Breast epithelium (tissue), 4 donors: ENCODE data around the gene PSMD5. TPM values are rescaled to one million over a fixed set of nuclear protein-coding genes. Genes with fewer than 3 reads are reported as not detected.

ENCODE experiments used
- DNase-seq, 2 donors: peaks; one replicate each; pipeline ENCODE4 v3.0.0-alpha.2; 2019; ENCODE audit warnings: low spot score in 2 of 2
- H3K27ac ChIP-seq, 2 donors: fragments of 200-600 bp; sonication (generic) in 1 of 2; one replicate each; pipeline ENCODE4 v1.5.1; 2016 to 2019; ENCODE audit warnings: mild to moderate bottlenecking in 1 of 2
- H3K27me3 ChIP-seq, 2 donors: fragments of 200-600 bp; sonication (generic) in 1 of 2; one replicate each; pipeline versions ENCODE4 v1.5.1 to v1.6.0; 2017 to 2019; ENCODE audit warnings: control low read depth in 1 of 2, mild to moderate bottlenecking in 1 of 2
- H3K36me3 ChIP-seq: fragments of 200-600 bp; one replicate; pipeline ENCODE4 v1.5.1; 2019
- H3K4me1 ChIP-seq, 2 donors: fragments of 200-600 bp; sonication (generic); one replicate each; pipeline ENCODE4 v1.5.1; 2016 to 2019; ENCODE audit warnings: control low read depth in 1 of 2
- H3K4me3 ChIP-seq, 3 donors: fragments of 200-600 bp; sonication (generic); 1 replicate in 2 of 3; 2 replicates in 1 of 3; pipeline ENCODE4 v1.5.1; 2016 to 2019; ENCODE audit warnings: mild to moderate bottlenecking in 3 of 3, moderate library complexity in 2 of 3
- H3K9me3 ChIP-seq, 2 donors: fragments of 200-600 bp; sonication (generic) in 1 of 2; one replicate each; pipeline ENCODE4 v1.5.1; 2016 to 2019; ENCODE audit warnings: control low read depth in 1 of 2
- CTCF ChIP-seq, 3 donors: fragments of 450-650 bp; IDR thresholded peaks; one replicate each; pipeline ENCODE4 v1.5.1; 2016 to 2017; ENCODE audit warnings: antibody characterized with exemption in 3 of 3, mild to moderate bottlenecking in 3 of 3, moderate library complexity in 3 of 3
- POLR2A ChIP-seq: fragments of 450-650 bp; IDR thresholded peaks from one replicate; pipeline ENCODE4 v1.6.1; 2016; ENCODE audit warnings: antibody characterized with exemption, mild to moderate bottlenecking, moderate library complexity
- POLR2AphosphoS5 ChIP-seq, 3 donors: sonication (generic); formaldehyde crosslinking; IDR thresholded peaks; one replicate each; pipeline ENCODE4 v1.6.1; 2017; ENCODE audit warnings: antibody characterized with exemption in 3 of 3
- intact Hi-C: fragments of 100-400 bp; cut with DNase I; formaldehyde crosslinking; loops from one replicate; pipeline ENCODE4 v1.15.1; 2023; ENCODE audit warnings: low total_unique reads
- total RNA-seq, 3 donors: library from RNA; depleted of rRNA; stranded (reverse); fragments of >200 nt; gene quantifications; one replicate each; pipeline ENCODE4 v1.1.0, GENCODE V29; 2016

PSMD5 gene
- total RNA-seq, 3 donors from 2014 or later: 48.3 to 54.1 (median 50.3) TPM

- H3K27ac ChIP-seq: no peak overlapping the region
Measured at GRCh38 chr9:120830865-120831264, 11.9 kb downstream of the PSMD5 start.

GRCh38 chr9:120830151-120830550 lies 12.6 kb downstream of the PSMD5 start:
- H3K9me3 ChIP-seq: no peaks in the 10 kb centered on the region
- no peak overlapping the region for H3K4me3 ChIP-seq
- intact Hi-C loops: no loop called here

More at GRCh38 chr9:120830865-120831264, 11.9 kb downstream of the PSMD5 start:
- Histone ChIP-seq H3K36me3 (peaks cover 11% of the 10 kb centered on the region), H3K27me3 (no peaks in the 10 kb centered on the region), H3K4me3 (no peak overlapping the region), H3K9me3 (no peaks in the 10 kb centered on the region), H3K4me1 (no peaks in the 10 kb centered on the region)
- intact Hi-C loops: no loop called here
- no peak for DNase-seq
- no peak for TF ChIP-seq CTCF (IDR thresholded peaks at IDR 0.05)
- no peak for TF ChIP-seq POLR2AphosphoS5 (IDR thresholded peaks at IDR 0.05)
- no peak for TF ChIP-seq POLR2A

GRCh38 chr9:120829650-120830049 lies 13.1 kb downstream of the PSMD5 start:
- intact Hi-C loops: no loop called here
- peaks cover 11% of the 10 kb centered on the region for H3K36me3 ChIP-seq
- no peaks in the 10 kb centered on the region for H3K27me3 ChIP-seq

More at GRCh38 chr9:120830151-120830550, 12.6 kb downstream of the PSMD5 start:
- peaks cover 11% of the 10 kb centered on the region for H3K36me3 ChIP-seq
- no peak for DNase-seq
- no peaks in the 10 kb centered on the region for H3K4me1 ChIP-seq
- H3K27ac ChIP-seq: no peak overlapping the region
- TF ChIP-seq POLR2A (no peak), POLR2AphosphoS5 (IDR thresholded peaks at IDR 0.05) (no peak), CTCF (IDR thresholded peaks at IDR 0.05) (no peak)
- no peaks in the 10 kb centered on the region for H3K27me3 ChIP-seq

GRCh38 chr9:120820095-120820494 lies 22.6 kb downstream of the PSMD5 start:
- Histone ChIP-seq H3K36me3 (peaks cover 7% of the 10 kb centered on the region), H3K9me3 (no peaks in the 10 kb centered on the region), H3K27ac (no peak overlapping the region), H3K4me1 (no peaks in the 10 kb centered on the region), H3K4me3 (no peak overlapping the region), H3K27me3 (no peaks in the 10 kb centered on the region)
- TF ChIP-seq POLR2A: no peak
- TF ChIP-seq POLR2AphosphoS5 (IDR thresholded peaks at IDR 0.05): no peak
- DNase-seq: no peak
- intact Hi-C loops: no loop called here

More at GRCh38 chr9:120829650-120830049, 13.1 kb downstream of the PSMD5 start:
- Histone ChIP-seq H3K27ac (no peak overlapping the region), H3K4me3 (no peak overlapping the region), H3K4me1 (no peaks in the 10 kb centered on the region), H3K9me3 (no peaks in the 10 kb centered on the region)
- TF ChIP-seq POLR2AphosphoS5 (IDR thresholded peaks at IDR 0.05): no peak
- no peak for TF ChIP-seq POLR2A
- no peak for TF ChIP-seq CTCF (IDR thresholded peaks at IDR 0.05)
- no peak for DNase-seq

- DNase-seq: no peak
- peaks cover 7% of the 10 kb centered on the region for H3K36me3 ChIP-seq
- H3K4me1 ChIP-seq: no peaks in the 10 kb centered on the region
- no peak overlapping the region for H3K27ac ChIP-seq
- no peak overlapping the region for H3K4me3 ChIP-seq
- no peaks in the 10 kb centered on the region for H3K27me3 ChIP-seq
- no peaks in the 10 kb centered on the region for H3K9me3 ChIP-seq
- TF ChIP-seq CTCF (IDR thresholded peaks at IDR 0.05) (no peak), POLR2AphosphoS5 (IDR thresholded peaks at IDR 0.05) (no peak), POLR2A (no peak)
- intact Hi-C loops: no loop called here
Measured at GRCh38 chr9:120818595-120818994, 24.1 kb downstream of the PSMD5 start.

GRCh38 chr9:120815075-120815474 lies 27.6 kb downstream of the PSMD5 start:
- H3K36me3 ChIP-seq: peaks cover 7% of the 10 kb centered on the region
- DNase-seq: no peak
- H3K27me3 ChIP-seq: no peaks in the 10 kb centered on the region
- TF ChIP-seq POLR2AphosphoS5 (IDR thresholded peaks at IDR 0.05): no peak
- no peak overlapping the region for H3K27ac ChIP-seq
- no peak overlapping the region for H3K4me3 ChIP-seq
- intact Hi-C loops: no loop called here
- H3K9me3 ChIP-seq: peaks cover 0 to 7% of the 10 kb centered on the region in 2 donors
- H3K4me1 ChIP-seq: no peaks in the 10 kb centered on the region
